ENCODE results near the gene THAP10.
"Not testable (repeated sequence)": the region's sequence is repeated elsewhere in the genome, so short reads cannot be mapped to it uniquely, and the experiment has no call there.

Gene THAP10

GRCh38 chr15:70876683-70877082 lies 15.6 kb downstream of the THAP10 start:
- DNase-seq (ENCODE audit: low spot score): no peak

- no peak for DNase-seq (ENCODE audit: low spot score)
Observed at GRCh38 chr15:70876011-70876410, 16.2 kb downstream of the THAP10 start.

GRCh38 chr15:70875001-70875782 lies 17.0 kb downstream of the THAP10 start:
- DNase-seq (ENCODE audit: low spot score): no peak

GRCh38 chr15:70873232-70874054 lies 18.8 kb downstream of the THAP10 start:
- no peak for DNase-seq (ENCODE audit: low spot score)

GRCh38 chr15:70871490-70871889 lies 20.7 kb downstream of the THAP10 start:
- DNase-seq (ENCODE audit: low spot score): not testable (repeated sequence)

GRCh38 chr15:70870051-70870450 lies 22.2 kb downstream of the THAP10 start:
- no peak for DNase-seq (ENCODE audit: low spot score)

DNA sequence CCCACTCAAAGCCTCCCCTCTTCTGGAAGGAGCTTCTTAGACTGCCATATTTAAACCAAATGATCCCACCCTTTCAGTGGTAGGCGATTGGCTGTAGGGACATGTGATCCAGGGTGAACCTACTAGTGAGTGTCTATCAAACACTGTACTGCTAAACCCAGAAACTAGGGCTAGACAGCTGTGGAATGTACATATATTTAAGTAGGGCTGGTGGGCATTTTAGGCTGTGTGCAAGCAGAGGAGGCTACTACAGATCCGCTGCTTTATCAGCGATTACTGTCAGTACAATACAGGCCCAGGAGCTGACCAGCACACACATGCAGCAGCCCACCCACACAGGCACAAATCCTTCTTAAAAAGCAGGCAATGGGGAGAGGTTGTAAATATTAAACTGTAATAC lies 22.9 kb downstream of the THAP10 start:
- DNase-seq (ENCODE audit: low spot score): no peak

DNA sequence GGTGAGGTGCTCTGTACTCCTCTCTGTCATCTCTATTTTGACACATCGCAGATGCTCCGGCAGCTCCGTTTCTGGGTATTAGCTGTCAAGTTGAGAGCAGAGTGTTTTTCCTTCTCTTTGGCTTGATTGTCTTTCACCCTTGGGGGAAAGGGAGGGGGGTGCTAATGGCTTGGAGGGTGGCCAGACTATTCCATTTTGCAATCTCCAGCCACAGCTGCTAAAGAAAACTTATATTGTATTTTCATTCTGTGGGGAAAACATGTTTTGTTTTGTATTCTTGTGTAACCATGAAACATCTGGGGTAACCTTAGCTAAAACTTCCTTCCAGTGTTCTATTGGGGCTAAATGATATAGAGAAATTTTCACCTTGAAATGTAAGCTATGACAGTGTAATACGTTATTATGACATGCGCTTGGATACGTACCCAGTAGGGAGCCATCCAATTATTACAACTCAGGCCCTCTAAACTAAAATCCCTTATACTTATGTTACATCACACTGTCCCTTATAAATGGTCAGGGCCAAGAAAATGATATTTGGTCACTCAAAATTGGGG lies 24.2 kb downstream of the THAP10 start:
- no peak for DNase-seq (ENCODE audit: low spot score)

DNA sequence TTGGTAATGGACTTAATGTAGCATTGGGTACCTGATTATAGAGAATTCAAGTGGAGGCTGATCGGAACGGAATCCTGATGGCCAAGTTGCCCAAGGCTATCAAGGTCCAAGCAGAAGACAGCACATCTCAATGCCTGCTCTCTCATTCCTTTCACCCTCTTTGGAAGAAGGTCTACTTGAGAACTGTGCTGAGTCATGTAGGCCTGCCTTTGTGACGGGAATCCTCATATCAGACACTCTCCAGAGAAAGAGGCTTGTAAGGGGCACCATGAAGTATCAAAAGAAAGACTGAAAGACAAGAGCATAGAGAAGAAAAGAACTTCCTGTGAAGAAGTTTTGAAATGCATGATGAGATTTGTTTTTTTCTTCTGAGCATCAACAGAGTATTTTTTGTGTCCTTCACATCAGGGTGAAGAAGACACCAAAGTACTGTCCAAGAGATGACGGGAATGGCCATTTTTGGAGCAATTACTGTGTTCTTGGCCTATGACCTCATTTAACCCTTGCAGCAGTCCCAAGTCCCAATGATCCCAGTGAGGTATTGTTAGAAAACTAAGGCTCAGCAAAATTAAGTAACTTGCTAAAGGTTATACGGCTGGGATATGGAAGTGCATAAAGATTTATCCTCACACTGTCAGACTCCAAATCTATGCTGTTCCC lies 25.1 kb downstream of the THAP10 start:
- DNase-seq (ENCODE audit: low spot score): no peak

- no peak for DNase-seq (ENCODE audit: low spot score)
Observed at GRCh38 chr15:70863450-70864218, 28.6 kb downstream of the THAP10 start.

GRCh38 chr15:70859998-70860397 lies 32.2 kb downstream of the THAP10 start:
- no peak for DNase-seq (ENCODE audit: low spot score)

GRCh38 chr15:70859322-70859908 lies 32.8 kb downstream of the THAP10 start:
- DNase-seq (ENCODE audit: low spot score): no peak

GRCh38 chr15:70858614-70859321 lies 33.5 kb downstream of the THAP10 start:
- DNase-seq (ENCODE audit: low spot score): not testable (repeated sequence)

DNA sequence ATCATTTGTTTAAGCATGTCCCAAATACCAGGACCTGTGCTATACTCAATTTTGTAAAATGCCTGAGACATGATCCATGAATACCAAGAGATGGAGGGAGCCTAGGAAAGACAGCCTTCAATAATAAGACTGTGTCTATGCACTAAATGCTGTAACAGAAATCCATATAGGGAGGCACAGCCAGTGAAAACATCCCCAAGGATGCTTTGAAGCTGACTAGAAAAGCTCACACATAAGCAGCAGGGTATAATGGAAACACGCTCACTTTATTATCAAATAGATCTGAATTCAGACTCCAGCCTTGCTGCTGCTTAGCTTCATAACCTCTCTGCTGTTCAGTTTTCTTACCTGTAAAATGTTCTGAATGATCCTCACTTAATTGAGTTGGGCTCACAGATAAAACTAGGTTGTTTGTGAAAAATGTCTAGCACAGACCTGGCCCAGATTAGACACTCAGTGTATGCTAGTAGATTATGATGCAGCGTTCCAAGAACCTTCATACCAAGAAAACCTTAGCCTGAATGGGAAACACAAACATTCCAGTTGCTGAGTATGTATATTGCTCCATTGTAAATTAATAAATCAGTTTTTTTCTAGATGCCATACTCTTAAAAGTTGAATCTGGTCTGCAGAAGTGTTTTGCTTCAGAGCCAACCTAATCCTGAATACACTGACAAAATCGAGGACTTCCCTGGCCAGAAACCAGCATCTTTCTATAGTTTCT lies 34.5 kb downstream of the THAP10 start:
- DNase-seq (ENCODE audit: low spot score): no peak

GRCh38 chr15:70856884-70857561 lies 35.2 kb downstream of the THAP10 start:
- no peak for DNase-seq (ENCODE audit: low spot score)

DNA sequence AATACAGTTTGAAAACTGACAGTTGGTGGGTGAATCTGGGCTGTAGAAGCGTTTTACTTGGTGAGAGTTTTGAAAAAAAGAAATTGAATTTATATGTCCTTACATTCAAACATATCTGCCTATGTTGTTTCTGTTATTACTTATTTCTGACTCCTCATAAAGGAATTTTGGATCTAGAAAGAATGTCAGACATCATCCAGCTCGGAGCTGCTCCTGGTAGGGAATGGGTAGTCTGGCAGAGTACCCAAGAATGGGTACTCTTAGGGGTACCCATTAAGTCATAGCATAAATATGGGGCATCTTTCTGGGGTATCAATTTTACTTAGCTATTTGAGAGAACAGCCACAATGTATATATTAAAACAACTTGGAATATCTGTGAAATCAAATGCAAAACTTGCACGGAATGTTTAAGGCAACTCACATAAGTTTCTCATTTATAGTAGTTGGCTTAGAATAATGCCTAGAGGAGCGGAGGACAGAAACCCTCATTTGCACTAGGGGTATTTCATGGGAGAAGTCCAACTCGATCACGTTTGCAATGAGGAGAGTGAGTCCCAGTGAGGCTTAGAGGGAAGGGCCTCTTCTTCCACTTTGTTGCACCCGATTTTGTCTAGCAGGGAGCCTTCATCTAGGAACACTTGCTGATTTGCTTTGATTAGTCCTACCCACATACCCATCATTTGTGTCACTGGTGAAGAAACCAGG lies 35.9 kb downstream of the THAP10 start:
- DNase-seq (ENCODE audit: low spot score): no peak

GRCh38 chr15:70855764-70856163 lies 36.5 kb downstream of the THAP10 start:
- no peak for DNase-seq (ENCODE audit: low spot score)

DNA sequence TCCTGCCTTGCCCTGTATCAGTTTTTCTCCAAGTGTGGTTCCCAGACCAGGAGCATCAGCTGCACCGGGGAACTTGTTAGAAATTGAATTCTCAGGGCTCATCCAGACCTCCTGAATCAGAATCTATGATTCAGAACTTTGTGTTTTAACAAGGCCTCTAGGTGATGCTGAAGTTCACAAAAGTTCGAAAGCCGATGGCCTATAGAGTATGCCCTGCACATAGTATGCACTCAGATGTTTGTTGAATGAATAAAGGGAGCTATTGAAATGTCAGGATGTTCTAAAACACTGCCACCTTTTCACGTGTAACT lies 37.6 kb downstream of the THAP10 start:
- DNase-seq (ENCODE audit: low spot score): no peak
